Brain microvascular endothelial cell (primary cell): ENCODE data around the gene NPIPA3.
A peak's percentile ranks its signal among the peaks of the same experiment; 100 is the strongest.
"Not testable (repeated sequence)": the region's sequence is repeated elsewhere in the genome, so short reads cannot be mapped to it uniquely, and the experiment has no call there.

ENCODE experiments used
- DNase-seq: peaks from one replicate; pipeline ENCODE4 v3.0.0-alpha.2; 2020
- H3K27ac ChIP-seq: fragments of 250-450 bp; sonication (Bioruptor Pico); 2 replicates; pipeline ENCODE4 v1.5.1; 2020; ENCODE audit warnings: mild to moderate bottlenecking, moderate library complexity
- H3K27me3 ChIP-seq: fragments of 250-450 bp; sonication (Bioruptor Pico); replicated peaks from 2 replicates; pipeline ENCODE4 v1.5.1; 2020; ENCODE audit warnings: mild to moderate bottlenecking
- H3K36me3 ChIP-seq: fragments of 250-450 bp; sonication (Bioruptor Pico); replicated peaks from 2 replicates; pipeline ENCODE4 v1.5.1; 2020; ENCODE audit warnings: mild to moderate bottlenecking
- H3K4me3 ChIP-seq: 2 replicates; pipeline ENCODE4 v1.5.1; 2011; ENCODE audit warnings: low read depth, mild to moderate bottlenecking, control low read depth, low read length, moderate library complexity
- in situ Hi-C: cut with HindIII; loops from 2 replicates; pipeline ENCODE4 v1.10.0; 2017; ENCODE audit warnings: low sequenced_read_pairs, low pct_ligation_motif_present
- TF ChIP-seq, protein P1 (sequence below): IDR thresholded peaks from 2 replicates; pipeline ENCODE4 v1.5.1; 2011; ENCODE audit warnings: low read depth, mild to moderate bottlenecking, moderate library complexity, low read length, control low read depth, inconsistent platforms; ENCODE audit errors: missing control alignments

The NPIPA3 gene

DNA sequence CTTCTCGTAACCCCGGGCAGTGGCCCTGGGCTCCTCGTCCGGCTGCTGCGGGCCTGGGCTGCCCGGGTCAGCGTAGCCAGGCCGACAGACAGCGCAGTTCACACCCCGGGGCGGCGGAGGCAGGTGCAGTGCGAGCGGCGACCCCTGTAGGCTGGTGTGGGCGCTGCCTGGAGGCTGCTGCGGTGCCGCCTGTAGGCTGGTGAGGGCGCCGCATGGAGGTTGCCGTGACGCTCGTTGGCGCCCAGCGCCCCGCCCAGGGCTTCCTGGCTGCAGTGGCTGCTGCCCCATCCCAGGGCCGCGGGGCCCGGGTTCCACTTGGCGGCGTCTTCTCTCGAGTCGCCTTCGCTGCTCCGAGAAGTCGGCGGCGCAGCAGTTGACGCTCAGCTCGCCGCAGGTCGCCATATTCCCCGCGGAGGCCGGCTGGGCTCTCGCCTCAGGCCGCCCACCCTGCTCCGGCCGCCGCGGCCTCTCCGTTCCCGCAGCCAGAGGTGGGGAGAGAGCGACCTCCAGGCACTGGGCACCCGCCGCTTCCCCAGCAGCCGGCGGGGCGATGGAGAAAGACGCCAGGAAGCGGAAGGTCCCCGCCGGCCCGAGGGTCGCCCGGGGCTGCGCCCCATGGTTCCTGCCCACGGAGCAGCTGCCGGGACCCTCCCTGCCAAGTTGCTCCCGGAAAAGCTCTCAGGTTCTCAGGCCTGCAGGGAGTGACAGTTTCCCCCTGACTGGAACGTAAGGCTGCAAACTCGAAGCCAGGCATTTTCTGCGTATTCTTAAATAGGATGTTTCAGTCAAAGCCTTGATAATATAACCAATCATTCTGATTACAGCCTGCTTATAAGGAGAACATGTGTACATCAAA is at the start of gene NPIPA3:
TSS of gene NPIPA3 (plus strand) at position 256 of the 856 bp plus-strand sequence. CDS start 5,533 bp downstream, outside the sequence.
- in situ Hi-C loops, H3K36me3 ChIP-seq, DNase-seq, H3K27ac ChIP-seq, H3K4me3 ChIP-seq, H3K27me3 ChIP-seq: not testable (repeated sequence)

DNA sequence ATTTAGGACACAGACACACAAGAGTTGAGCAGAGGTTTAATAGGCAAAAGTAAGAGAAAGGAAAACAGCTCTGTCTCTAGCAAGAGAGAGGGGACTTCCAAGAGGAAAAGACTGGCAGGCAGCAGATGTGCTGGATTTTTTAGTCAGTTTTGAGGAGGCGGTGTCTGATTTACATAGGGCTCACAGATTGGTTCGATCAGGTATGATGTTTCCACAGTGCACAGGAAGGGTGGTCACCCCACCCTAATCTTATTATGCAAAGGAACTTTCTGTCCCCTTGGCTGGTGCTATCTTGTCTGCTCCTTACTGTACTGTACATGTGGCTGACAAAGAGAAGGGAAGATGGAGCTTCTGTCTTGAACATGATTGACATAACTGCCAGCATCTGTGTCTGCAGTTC is 45.1 kb upstream of the NPIPA3 start:
- H3K27me3 ChIP-seq, result no peaks in the 10 kb centered on the region

DNA sequence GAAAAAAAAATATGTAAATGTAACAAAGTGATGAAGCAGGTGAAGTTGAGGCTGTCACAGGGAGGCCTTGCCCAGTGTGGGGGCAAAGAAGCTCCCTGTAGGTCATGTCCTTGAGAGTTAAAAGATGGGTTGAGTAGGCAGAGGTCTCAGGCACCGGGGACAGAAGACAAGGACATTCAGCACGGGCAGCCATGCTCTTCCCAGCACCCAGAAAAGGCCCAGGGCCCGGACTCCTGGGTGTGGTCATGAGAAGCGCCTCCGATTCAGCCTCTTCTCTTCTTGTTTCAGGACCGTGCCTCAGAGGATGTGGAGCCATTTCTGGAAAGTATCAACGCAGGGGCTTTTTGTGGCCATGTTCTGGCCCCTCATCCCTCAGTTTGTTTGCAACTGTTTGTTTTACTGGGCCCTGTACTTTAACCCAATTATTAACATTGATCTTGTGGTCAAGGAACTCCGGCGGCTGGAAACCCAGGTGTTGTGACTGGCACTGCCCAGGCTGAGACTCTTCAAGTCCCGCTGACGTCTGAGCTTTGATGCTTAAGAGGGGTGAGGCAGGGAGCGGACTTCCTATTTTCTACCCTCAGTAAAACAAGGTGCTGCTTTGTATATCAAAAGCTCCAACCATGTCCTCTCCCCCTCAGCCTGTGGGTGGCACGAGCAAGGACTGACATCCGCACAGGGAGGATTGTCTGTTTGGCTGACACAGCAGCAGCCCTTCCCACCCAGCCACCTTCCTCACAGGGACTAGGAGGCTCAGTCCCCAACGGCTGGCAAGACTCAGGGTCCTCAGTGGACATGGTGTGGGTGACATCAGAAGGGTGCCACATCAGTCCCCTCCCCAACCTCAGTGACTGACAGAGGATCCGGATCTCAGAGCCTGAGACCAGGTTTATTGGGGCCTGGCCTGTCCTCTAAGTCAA is 35.6 kb upstream of the NPIPA3 start:
- TF ChIP-seq, protein P1, sequence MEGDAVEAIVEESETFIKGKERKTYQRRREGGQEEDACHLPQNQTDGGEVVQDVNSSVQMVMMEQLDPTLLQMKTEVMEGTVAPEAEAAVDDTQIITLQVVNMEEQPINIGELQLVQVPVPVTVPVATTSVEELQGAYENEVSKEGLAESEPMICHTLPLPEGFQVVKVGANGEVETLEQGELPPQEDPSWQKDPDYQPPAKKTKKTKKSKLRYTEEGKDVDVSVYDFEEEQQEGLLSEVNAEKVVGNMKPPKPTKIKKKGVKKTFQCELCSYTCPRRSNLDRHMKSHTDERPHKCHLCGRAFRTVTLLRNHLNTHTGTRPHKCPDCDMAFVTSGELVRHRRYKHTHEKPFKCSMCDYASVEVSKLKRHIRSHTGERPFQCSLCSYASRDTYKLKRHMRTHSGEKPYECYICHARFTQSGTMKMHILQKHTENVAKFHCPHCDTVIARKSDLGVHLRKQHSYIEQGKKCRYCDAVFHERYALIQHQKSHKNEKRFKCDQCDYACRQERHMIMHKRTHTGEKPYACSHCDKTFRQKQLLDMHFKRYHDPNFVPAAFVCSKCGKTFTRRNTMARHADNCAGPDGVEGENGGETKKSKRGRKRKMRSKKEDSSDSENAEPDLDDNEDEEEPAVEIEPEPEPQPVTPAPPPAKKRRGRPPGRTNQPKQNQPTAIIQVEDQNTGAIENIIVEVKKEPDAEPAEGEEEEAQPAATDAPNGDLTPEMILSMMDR, result no peak
- Histone ChIP-seq H3K27ac (no peak overlapping the region), H3K36me3 (peaks cover 44% of the 10 kb centered on the region), H3K4me3 (no peak overlapping the region), H3K27me3 (no peaks in the 10 kb centered on the region)
- no peak for DNase-seq
- in situ Hi-C loops, result no loop called here

More for the DNA sequence above, 45.1 kb upstream of the NPIPA3 start:
- peak; percentile 2 for DNase-seq
- Histone ChIP-seq H3K27ac (no peak overlapping the region), H3K36me3 (peaks cover 47% of the 10 kb centered on the region), H3K4me3 (no peak overlapping the region)
- TF ChIP-seq, protein P1, result no peak
- in situ Hi-C loops, result no loop called here

DNA sequence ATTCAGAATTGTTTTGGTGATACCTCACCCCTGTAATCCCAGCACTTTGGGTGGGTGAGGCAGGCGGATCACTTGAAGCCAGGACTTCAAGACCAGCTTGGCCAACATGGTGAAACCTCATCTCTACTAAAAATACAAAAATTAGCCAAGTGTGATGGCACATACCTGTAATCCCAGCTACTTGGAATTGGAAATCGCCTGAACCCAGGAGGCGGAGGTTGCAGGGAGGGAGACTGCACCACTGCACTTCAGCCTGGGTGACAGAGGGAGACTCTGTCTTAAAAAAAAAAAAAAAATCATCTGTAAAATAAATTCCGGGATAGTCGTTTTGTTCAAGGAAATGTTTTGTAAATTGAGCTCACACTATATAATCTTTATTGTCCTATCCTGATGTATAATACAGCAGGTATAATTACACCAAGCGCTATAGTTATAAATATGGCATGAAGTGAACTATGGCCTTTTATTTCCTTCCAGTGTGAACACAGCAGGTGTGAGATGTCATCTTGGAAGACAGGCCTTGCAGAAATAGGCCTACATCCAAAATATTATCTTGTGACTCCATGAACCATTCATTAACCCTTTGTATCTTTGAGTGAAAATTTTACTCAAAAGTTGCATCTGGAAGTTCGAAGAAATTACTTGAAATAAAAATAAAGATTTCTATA is 34.5 kb upstream of the NPIPA3 start:
- H3K27ac ChIP-seq, result no peak overlapping the region
- no peak overlapping the region for H3K4me3 ChIP-seq
- TF ChIP-seq, protein P1, result no peak
- H3K27me3 ChIP-seq, result no peaks in the 10 kb centered on the region
- in situ Hi-C loops, result no loop called here
- peaks cover 35% of the 10 kb centered on the region for H3K36me3 ChIP-seq
- DNase-seq, result no peak

DNA sequence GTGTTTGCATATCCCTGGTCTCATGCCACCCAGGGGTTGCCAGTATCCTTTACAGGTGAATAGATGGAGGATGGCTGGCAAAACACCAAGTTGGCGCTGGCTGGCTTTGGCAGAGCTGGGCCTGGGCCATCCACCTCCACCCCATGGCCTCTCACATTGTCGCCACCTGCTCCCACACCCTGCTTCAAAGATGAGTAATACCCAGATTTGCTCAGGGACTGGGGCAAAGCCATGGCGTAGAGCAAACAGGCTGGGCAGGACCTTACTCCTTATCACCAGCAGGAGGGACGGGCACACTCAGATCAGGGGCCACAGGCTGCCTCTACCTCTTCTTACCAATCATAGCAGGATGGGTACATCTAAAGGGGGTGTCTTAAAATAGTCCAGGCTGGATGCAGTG is 33.4 kb upstream of the NPIPA3 start:
- in situ Hi-C loops, result no loop called here
- DNase-seq, result no peak
- H3K27ac ChIP-seq, result no peak overlapping the region
- no peaks in the 10 kb centered on the region for H3K27me3 ChIP-seq
- H3K4me3 ChIP-seq, result no peak overlapping the region
- H3K36me3 ChIP-seq, result peaks cover 24% of the 10 kb centered on the region
- TF ChIP-seq, protein P1, result peak; percentile 3
